ENCODE results near the gene HSDL2.
"Not testable (repeated sequence)": the region's sequence is repeated elsewhere in the genome, so short reads cannot be mapped to it uniquely, and the experiment has no call there.

Gene HSDL2

GRCh38 chr9:112366591-112366990, 13.3 kb upstream of the HSDL2 start:
- H3K4me3 ChIP-seq (ENCODE audit: low read depth, low read length): no peak overlapping the region
- peak; percentile 31; the same call in 1 of the 2 replicates for TF ChIP-seq CTCF (IDR thresholded peaks at IDR 0.05; ENCODE audit: borderline replicate concordance, insufficient read depth, low read depth, low read length)

GRCh38 chr9:112367465-112367864, 12.4 kb upstream of the HSDL2 start:
- H3K4me3 ChIP-seq (ENCODE audit: low read depth, low read length): no peak overlapping the region
- no peak for TF ChIP-seq CTCF (IDR thresholded peaks at IDR 0.05; ENCODE audit: borderline replicate concordance, insufficient read depth, low read depth, low read length)

- TF ChIP-seq CTCF (IDR thresholded peaks at IDR 0.05; ENCODE audit: borderline replicate concordance, insufficient read depth, low read depth, low read length): no peak
- no peak overlapping the region for H3K4me3 ChIP-seq (ENCODE audit: low read depth, low read length)
These were observed 10.1 kb upstream of the HSDL2 start for GRCh38 chr9:112369817-112370216.

GRCh38 chr9:112371060-112371459, 8.8 kb upstream of the HSDL2 start:
- TF ChIP-seq CTCF (IDR thresholded peaks at IDR 0.05; ENCODE audit: borderline replicate concordance, insufficient read depth, low read depth, low read length): no peak
- no peak overlapping the region for H3K4me3 ChIP-seq (ENCODE audit: low read depth, low read length)

GRCh38 chr9:112373666-112374065, 6.2 kb upstream of the HSDL2 start:
- H3K4me3 ChIP-seq (ENCODE audit: low read depth, low read length): not testable (repeated sequence)

GRCh38 chr9:112374232-112374631, 5.7 kb upstream of the HSDL2 start:
- H3K4me3 ChIP-seq (ENCODE audit: low read depth, low read length): not testable (repeated sequence)

- no peak overlapping the region for H3K4me3 ChIP-seq (ENCODE audit: low read depth, low read length)
- TF ChIP-seq CTCF (IDR thresholded peaks at IDR 0.05; ENCODE audit: borderline replicate concordance, insufficient read depth, low read depth, low read length): no peak
These were observed 4.5 kb upstream of the HSDL2 start for GRCh38 chr9:112375361-112375760.

- no peak for TF ChIP-seq CTCF (IDR thresholded peaks at IDR 0.05; ENCODE audit: borderline replicate concordance, insufficient read depth, low read depth, low read length)
- H3K4me3 ChIP-seq (ENCODE audit: low read depth, low read length): no peak overlapping the region
These were observed 2.8 kb upstream of the HSDL2 start for GRCh38 chr9:112377087-112377486.
